Ishikawa (cell line): ENCODE data around the gene C20orf96.
A peak's percentile ranks its signal among the peaks of the same experiment; 100 is the strongest.

Source experiments
- CEBPB ChIP-seq: IDR thresholded peaks from 2 replicates; pipeline ENCODE4 v1.6.1; 2012
- CREB1 ChIP-seq: IDR thresholded peaks from 2 replicates; pipeline ENCODE4 v1.6.1; 2012; ENCODE audit warnings: low read depth
- EGR1 ChIP-seq: IDR thresholded peaks from 2 replicates; pipeline ENCODE4 v1.6.1; 2012
- EP300 ChIP-seq: IDR thresholded peaks from 2 replicates; pipeline ENCODE4 v1.6.1; 2012; ENCODE audit warnings: borderline replicate concordance
- MAX ChIP-seq: IDR thresholded peaks from 2 replicates; pipeline ENCODE4 v1.6.1; 2012
- RAD21 ChIP-seq: IDR thresholded peaks from 2 replicates; pipeline ENCODE4 v1.6.1; 2012; ENCODE audit warnings: low read depth
- REST ChIP-seq: IDR thresholded peaks from 2 replicates; pipeline ENCODE4 v1.6.1; 2012; ENCODE audit warnings: low read depth, mild to moderate bottlenecking
- TAF1 ChIP-seq: IDR thresholded peaks from 2 replicates; pipeline ENCODE4 v1.6.1; 2012; ENCODE audit warnings: low read depth, mild to moderate bottlenecking
- USF1 ChIP-seq: IDR thresholded peaks from 2 replicates; pipeline ENCODE4 v1.6.1; 2012
- YY1 ChIP-seq: IDR thresholded peaks from 2 replicates; pipeline ENCODE4 v1.6.1; 2012; ENCODE audit warnings: low read depth
- ZBTB7A ChIP-seq: IDR thresholded peaks from 2 replicates; pipeline ENCODE4 v1.6.1; 2012; ENCODE audit warnings: low read depth

- TF ChIP-seq REST (no peak), YY1 (no peak), MAX (peak; percentile 67), ZBTB7A (no peak), TAF1 (peak; percentile 64), CEBPB (no peak), RAD21 (no peak), USF1 (no peak), EGR1 (no peak), CREB1 (no peak), EP300 (no peak)
These were observed at the start of gene C20orf96 for GRCh38 chr20:290084-290831.
